Medulla oblongata (tissue), 1 donor: Measurements from ENCODE around the gene RALGAPB.
A peak's percentile ranks its signal among the peaks of the same experiment; 100 is the strongest.
"Not testable (repeated sequence)": the region's sequence is repeated elsewhere in the genome, so short reads cannot be mapped to it uniquely, and the experiment has no call there.

Experiments used
- DNase-seq: peaks from one replicate; pipeline ENCODE4 v3.0.0-alpha.2; 2015; ENCODE audit errors: extremely low spot score

Gene RALGAPB

GRCh38 chr20:38485041-38485440 is 12.4 kb downstream of the RALGAPB start:
- peak; percentile 48 for DNase-seq

- no peak for DNase-seq
Measured at GRCh38 chr20:38489181-38489580, 16.5 kb downstream of the RALGAPB start.

- DNase-seq = no peak
Measured at GRCh38 chr20:38497246-38497935, 24.7 kb downstream of the RALGAPB start.

- no peak for DNase-seq
Measured at GRCh38 chr20:38498909-38499308, 26.3 kb downstream of the RALGAPB start.

GRCh38 chr20:38499366-38499765 is 26.7 kb downstream of the RALGAPB start:
- DNase-seq = no peak

- no peak for DNase-seq
Measured at GRCh38 chr20:38501858-38502436, 29.3 kb downstream of the RALGAPB start.

- no peak for DNase-seq
Measured at GRCh38 chr20:38504368-38505090, 31.9 kb downstream of the RALGAPB start.

GRCh38 chr20:38505091-38505455 is 32.4 kb downstream of the RALGAPB start:
- DNase-seq = no peak

GRCh38 chr20:38511726-38512125 is 39.1 kb downstream of the RALGAPB start:
- DNase-seq = not testable (repeated sequence)

GRCh38 chr20:38514185-38514584 is 41.5 kb downstream of the RALGAPB start:
- DNase-seq = peak; percentile 24

- no peak for DNase-seq
Measured at GRCh38 chr20:38514947-38515346, 42.3 kb downstream of the RALGAPB start.

GRCh38 chr20:38515631-38516030 is 43.0 kb downstream of the RALGAPB start:
- no peak for DNase-seq

GRCh38 chr20:38519426-38519825 is 46.8 kb downstream of the RALGAPB start:
- DNase-seq = no peak

GRCh38 chr20:38520261-38520660 is 47.6 kb downstream of the RALGAPB start:
- DNase-seq = no peak

GRCh38 chr20:38523697-38524096 is 51.1 kb downstream of the RALGAPB start:
- DNase-seq = no peak

- no peak for DNase-seq
Measured at GRCh38 chr20:38528167-38528566, 55.5 kb downstream of the RALGAPB start.

GRCh38 chr20:38531021-38531420 is 58.4 kb downstream of the RALGAPB start:
- DNase-seq = no peak

- no peak for DNase-seq
Measured at GRCh38 chr20:38534756-38535155, 62.1 kb downstream of the RALGAPB start.

GRCh38 chr20:38536310-38536709 is 63.7 kb downstream of the RALGAPB start:
- no peak for DNase-seq

GRCh38 chr20:38537176-38537575 is 64.5 kb downstream of the RALGAPB start:
- DNase-seq = no peak

GRCh38 chr20:38538789-38539188 is 66.1 kb downstream of the RALGAPB start:
- no peak for DNase-seq

- DNase-seq = peak; percentile 70
Measured at GRCh38 chr20:38543014-38543906, 70.6 kb downstream of the RALGAPB start.
